ENCODE measurements around the gene MLLT3.

MLLT3 gene

GRCh38 chr9:20476912-20477521, 145.3 kb downstream of the MLLT3 start:
- no peak for DNase-seq (ENCODE audit: low read depth in 2 of 2)

DNA sequence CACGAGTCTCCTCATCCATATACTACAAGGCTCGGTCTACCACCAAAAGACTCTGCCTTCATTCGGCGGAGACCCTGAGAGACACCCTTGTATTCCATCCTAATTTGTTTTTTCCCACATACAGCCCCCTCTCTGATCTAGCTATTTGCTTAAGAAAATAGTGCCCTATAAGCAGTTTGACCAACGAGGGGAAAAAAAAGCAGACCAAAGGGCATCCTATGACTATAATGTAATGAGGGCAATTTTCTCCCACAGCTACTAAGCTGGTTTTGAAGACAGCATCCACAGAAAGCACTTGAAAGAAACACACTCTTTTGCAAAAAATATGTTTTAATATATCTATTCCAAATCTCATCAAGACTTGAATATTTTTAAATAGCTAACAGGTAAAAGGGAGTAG, 147.8 kb downstream of the MLLT3 start:
- no peak for DNase-seq (ENCODE audit: low read depth in 2 of 2)

DNA sequence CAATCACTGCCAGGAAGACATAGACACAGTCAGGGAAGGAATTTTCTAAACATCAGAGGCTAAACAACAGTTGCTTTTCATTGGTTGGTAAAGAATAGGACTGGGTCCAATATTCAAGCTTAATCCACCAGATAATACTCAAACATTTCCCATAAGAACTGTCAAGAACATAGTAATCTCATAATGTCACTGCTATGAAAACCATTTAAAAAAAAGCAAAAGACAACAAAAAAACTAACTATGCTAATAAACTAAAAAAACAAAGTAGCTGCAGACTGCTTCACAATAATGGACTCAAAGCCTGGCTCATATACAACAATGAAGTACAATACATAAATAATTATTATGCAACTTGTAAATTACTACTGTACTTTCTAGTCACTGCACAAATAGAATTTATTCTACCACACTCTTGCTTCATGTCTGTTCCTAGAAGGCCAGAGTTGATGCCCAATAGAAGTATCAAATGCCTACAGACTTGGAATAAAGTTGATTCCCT, 148.7 kb downstream of the MLLT3 start:
- no peak for DNase-seq (ENCODE audit: low read depth in 2 of 2)

DNA sequence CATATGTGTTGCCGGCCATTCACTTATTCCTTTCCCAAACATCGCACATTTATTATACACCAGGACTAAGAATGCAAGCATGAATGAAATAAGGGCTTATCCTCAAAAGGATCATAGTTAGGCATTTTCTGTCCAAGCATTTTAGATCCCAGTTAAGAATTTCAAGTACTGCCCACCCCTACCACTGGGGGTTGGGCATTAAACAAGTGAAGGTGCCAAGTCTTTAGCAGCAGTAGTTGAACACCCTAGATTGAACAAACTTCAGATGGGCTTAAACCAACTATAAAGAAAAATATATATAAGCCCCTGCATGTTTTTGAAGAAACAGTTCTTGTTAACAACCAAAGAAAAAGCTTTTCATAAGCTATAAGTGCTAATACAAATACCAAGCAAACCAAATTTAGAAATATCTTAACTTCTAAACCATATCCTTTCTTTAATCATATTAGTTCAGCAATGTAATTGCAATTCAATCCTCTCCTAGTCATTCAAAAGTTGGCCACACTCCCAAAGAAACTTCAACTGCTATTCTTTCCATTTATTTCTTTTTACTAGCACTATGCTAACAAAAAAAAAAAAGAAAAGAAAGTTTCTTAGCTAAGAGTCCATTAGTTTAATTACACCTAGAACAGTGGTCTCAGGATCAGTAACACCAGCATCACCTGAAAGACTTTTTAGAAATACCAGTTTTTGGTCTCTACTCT, 149.8 kb downstream of the MLLT3 start:
- no peak for DNase-seq (ENCODE audit: low read depth in 2 of 2)

GRCh38 chr9:20466328-20467008, 155.8 kb downstream of the MLLT3 start:
- no peak for DNase-seq (ENCODE audit: low read depth in 2 of 2)

DNA sequence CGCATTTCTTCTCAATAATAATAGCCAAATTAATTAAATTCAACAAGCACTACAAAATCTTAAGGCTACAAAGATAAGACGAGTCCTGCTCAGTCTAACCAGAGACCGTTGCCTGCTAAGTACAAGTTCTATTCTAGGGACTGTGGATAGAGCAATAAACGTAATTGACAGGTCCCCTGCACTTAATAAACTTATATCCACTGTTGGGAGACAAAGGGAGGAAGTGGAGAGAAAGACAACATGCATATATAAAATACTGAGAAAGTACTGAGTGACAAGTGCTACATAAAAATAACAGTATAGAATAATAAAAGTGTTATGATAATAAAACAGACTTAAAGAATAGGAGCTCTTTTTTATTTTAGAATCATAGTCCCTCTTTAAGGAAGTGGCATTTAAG, 158.1 kb downstream of the MLLT3 start:
- DNase-seq (ENCODE audit: low read depth in 2 of 2): no peak

- no peak for DNase-seq (ENCODE audit: low read depth in 2 of 2)
Measured at GRCh38 chr9:20463823-20464222, 158.5 kb downstream of the MLLT3 start.

- no peak for DNase-seq (ENCODE audit: low read depth in 2 of 2)
Measured at GRCh38 chr9:20462410-20462809, 159.9 kb downstream of the MLLT3 start.

- DNase-seq (ENCODE audit: low read depth in 2 of 2): no peak
Measured at GRCh38 chr9:20447291-20447690, 175.0 kb downstream of the MLLT3 start.

- no peak for DNase-seq (ENCODE audit: low read depth in 2 of 2)
Measured at GRCh38 chr9:20446248-20446647, 176.1 kb downstream of the MLLT3 start.

GRCh38 chr9:20442461-20443319, 179.6 kb downstream of the MLLT3 start:
- no peak for DNase-seq (ENCODE audit: low read depth in 2 of 2)

DNA sequence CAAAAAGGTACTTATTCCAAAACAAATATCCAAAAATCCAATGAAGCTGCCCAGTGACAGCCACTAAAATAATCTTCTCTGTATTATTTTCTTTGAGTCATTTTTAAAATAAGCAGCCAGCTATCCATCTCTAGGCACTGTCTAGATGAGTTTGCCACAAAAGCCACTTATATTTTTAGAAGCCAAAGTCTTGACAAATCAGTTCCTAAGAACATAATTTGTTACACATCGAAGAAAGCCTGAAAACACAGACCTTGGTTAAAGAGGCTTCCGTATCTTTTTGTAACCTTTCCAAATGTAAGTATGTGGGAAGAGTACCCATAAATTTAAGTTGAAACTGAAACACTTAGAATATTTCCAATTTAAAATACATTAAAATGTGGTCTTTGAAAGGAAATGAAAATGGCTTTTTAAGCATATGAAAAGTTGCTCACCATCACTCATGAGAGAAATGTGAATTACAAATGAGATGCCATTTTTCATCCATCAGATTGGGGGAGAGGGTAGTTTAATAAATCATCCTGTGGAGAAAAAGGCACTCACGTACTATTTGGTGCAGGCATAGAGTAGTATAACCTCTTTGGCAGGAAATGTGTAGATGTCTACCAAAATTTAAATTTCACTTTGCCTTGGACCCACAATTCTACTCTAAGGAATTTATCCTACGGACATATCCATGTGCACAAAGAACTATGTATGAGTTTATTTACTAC, 180.4 kb downstream of the MLLT3 start:
- DNase-seq (ENCODE audit: low read depth in 2 of 2): no peak

DNA sequence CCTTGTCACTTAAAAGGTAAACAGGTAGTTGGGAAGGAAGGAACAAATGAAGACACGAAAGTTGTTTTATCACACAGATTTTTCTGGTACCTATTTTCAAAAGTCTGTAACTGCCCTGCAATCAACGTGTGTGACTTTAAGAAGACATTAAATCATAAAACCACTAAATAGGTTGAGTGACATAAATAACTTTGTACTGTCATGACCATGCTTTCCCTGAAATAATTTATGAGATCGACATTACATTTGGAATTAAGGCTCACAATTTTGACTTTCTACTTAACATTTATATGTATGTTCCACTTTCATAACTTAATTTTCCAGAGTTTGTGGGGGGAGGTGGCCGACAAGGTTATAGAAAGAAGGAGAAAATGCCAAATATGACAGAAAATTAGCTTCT, 181.1 kb downstream of the MLLT3 start:
- no peak for DNase-seq (ENCODE audit: low read depth in 2 of 2)

- peak in 1 of 2 experiments; percentile 1 for DNase-seq (ENCODE audit: low read depth in 2 of 2)
Measured at GRCh38 chr9:20437476-20437875, 184.8 kb downstream of the MLLT3 start.

GRCh38 chr9:20436476-20437195, 185.7 kb downstream of the MLLT3 start:
- DNase-seq (ENCODE audit: low read depth in 2 of 2): no peak

DNA sequence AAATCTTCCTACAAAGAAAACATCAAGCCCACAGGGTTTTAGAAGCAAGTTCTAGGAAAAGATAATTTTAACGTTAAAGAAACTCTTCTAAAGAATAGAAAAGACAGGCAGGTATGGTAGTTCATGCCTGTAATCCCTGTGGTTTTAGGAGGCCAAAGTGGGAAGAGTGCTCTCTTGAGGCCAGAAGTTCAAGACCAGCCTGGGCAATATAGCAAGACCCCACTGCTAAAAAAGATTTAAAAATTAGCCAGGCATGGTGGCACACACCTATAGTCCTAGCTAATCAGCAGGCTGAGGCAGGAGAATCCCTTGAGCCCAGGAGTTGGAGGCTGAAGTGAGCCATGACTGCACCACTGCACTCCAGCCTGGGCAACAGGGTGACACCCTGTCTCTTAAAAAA, 193.3 kb downstream of the MLLT3 start:
- DNase-seq (ENCODE audit: low read depth in 2 of 2): no peak

GRCh38 chr9:20427359-20427758, 194.9 kb downstream of the MLLT3 start:
- no peak for DNase-seq (ENCODE audit: low read depth in 2 of 2)

- no peak for DNase-seq (ENCODE audit: low read depth in 2 of 2)
Measured at GRCh38 chr9:20426019-20426418, 196.3 kb downstream of the MLLT3 start.

GRCh38 chr9:20419533-20419932, 202.8 kb downstream of the MLLT3 start:
- no peak for DNase-seq (ENCODE audit: low read depth in 2 of 2)

DNA sequence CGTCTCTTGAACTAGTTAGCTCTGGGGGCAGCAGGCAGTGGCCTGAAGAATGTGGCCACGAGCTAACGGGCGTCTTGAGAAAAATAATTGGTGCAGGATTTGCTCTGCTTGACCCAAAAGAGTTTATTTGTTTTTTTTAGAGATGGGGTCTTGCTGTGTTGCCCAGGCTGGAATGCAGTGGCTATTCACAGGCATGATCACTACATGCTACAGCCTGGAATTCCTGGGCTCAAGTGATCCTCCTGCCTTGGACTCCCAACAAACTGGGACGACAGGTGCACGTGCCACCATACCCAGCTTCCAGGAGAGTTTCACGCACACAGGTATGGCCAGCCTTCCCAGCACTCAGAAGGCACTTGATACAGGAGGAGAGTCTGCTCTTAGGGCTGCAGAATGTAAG, 203.8 kb downstream of the MLLT3 start:
- no peak for DNase-seq (ENCODE audit: low read depth in 2 of 2)

All from fibroblast of skin of left quadriceps (primary cell).